Tibial nerve (tissue), 3 donors: ENCODE results near the gene CHST15.

ENCODE experiments used
- CTCF ChIP-seq, 5 experiments: fragments of 200-600 bp in 3 of 5; fragments of 450-650 bp in 2 of 5; sonication (generic) in 3 of 5; IDR thresholded peaks; one replicate each; pipeline ENCODE4 v1.5.1; 2016 to 2019; ENCODE audit warnings: antibody characterized with exemption in 5 of 5, mild to moderate bottlenecking in 3 of 5, moderate library complexity in 2 of 5
- POLR2A ChIP-seq, 2 donors: fragments of 450-650 bp; IDR thresholded peaks; one replicate each; pipeline ENCODE4 v1.6.1; 2017; ENCODE audit warnings: antibody characterized with exemption in 2 of 2, mild to moderate bottlenecking in 2 of 2, moderate library complexity in 2 of 2

DNA sequence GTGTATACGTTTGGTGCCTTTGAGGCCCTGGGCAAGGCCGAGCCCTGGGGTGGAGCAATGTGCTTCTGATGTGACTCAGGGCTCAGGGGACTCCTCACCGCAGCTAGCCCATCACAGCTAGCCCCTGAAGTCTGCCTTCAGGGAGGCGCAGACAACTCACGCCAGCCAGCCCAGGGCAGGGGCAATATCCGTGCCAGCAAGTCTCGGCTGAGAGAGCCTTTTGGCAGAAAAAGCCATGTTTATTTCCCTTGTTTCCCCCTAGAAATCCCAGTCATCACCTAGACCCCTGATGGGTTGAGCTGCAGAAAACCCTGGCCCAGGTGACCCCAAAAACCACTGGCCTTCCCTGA is 90.4 kb downstream of the CHST15 start:
- TF ChIP-seq CTCF (IDR thresholded peaks at IDR 0.05) (no peak), POLR2A (IDR thresholded peaks at IDR 0.05) (no peak)
